MM.1S (cell line): Measurements from ENCODE around the gene DGAT2.

Experiments used
- DNase-seq: peaks from one replicate; pipeline ENCODE4 v3.0.0-alpha.2; 2015
- H2AFZ ChIP-seq: fragments of 300-600 bp; sonication (generic); 2 replicates; pipeline ENCODE4 v1.6.0; 2016; ENCODE audit warnings: antibody characterized with exemption, low read length
- H3F3A ChIP-seq: fragments of 300-600 bp; sonication (generic); 2 replicates; pipeline ENCODE4 v1.6.1; 2016; ENCODE audit warnings: mild to moderate bottlenecking, antibody characterized with exemption, low read length, moderate library complexity, mixed read lengths; ENCODE audit not compliant: insufficient read depth
- H3K27ac ChIP-seq: fragments of 300-600 bp; sonication (generic); 2 replicates; pipeline ENCODE4 v1.5.1; 2016; ENCODE audit warnings: mild to moderate bottlenecking, low read length
- H3K27me3 ChIP-seq: fragments of 300-600 bp; sonication (generic); replicated peaks from 2 replicates; pipeline ENCODE4 v1.6.0; 2016; ENCODE audit warnings: low read length; ENCODE audit not compliant: insufficient read depth
- H3K36me3 ChIP-seq: fragments of 300-600 bp; sonication (generic); replicated peaks from 2 replicates; pipeline ENCODE4 v1.6.1; 2016; ENCODE audit warnings: mild to moderate bottlenecking, low read length, mixed read lengths; ENCODE audit not compliant: insufficient read depth
- H3K4me1 ChIP-seq: fragments of 300-600 bp; sonication (generic); 2 replicates; pipeline ENCODE4 v1.6.1; 2016; ENCODE audit warnings: low read length, mixed read lengths
- H3K4me2 ChIP-seq: fragments of 300-600 bp; sonication (generic); 2 replicates; pipeline ENCODE4 v1.6.0; 2016; ENCODE audit warnings: low read depth, low read length
- H3K4me3 ChIP-seq: fragments of 300-600 bp; sonication (generic); 2 replicates; pipeline ENCODE4 v1.5.1; 2016; ENCODE audit warnings: low read length, mixed read lengths
- H3K79me2 ChIP-seq: fragments of 300-600 bp; sonication (generic); 2 replicates; pipeline ENCODE4 v1.6.1; 2016; ENCODE audit warnings: mixed run types, low read length, mixed read lengths
- H3K9ac ChIP-seq: fragments of 300-600 bp; sonication (generic); 2 replicates; pipeline ENCODE4 v1.6.1; 2016; ENCODE audit warnings: low read length, mixed read lengths
- H3K9me2 ChIP-seq: fragments of 300-600 bp; sonication (generic); replicated peaks from 2 replicates; pipeline ENCODE4 v1.6.1; 2016; ENCODE audit warnings: mild to moderate bottlenecking, low read length, mixed read lengths; ENCODE audit not compliant: insufficient read depth
- H3K9me3 ChIP-seq: fragments of 300-600 bp; sonication (generic); replicated peaks from 2 replicates; pipeline ENCODE4 v1.6.1; 2016; ENCODE audit warnings: mild to moderate bottlenecking, low read length, mixed read lengths; ENCODE audit not compliant: insufficient read depth
- H4K20me1 ChIP-seq: fragments of 300-600 bp; sonication (generic); 2 replicates; pipeline ENCODE4 v1.6.1; 2016; ENCODE audit warnings: mild to moderate bottlenecking, low read length, moderate library complexity, mixed read lengths; ENCODE audit not compliant: insufficient read depth
- EZH2 ChIP-seq: fragments of 300-600 bp; sonication (generic); optimal IDR thresholded peaks from 2 replicates; pipeline ENCODE3; 2017; ENCODE audit warnings: low read depth, mild to moderate bottlenecking, antibody characterized with exemption, low read length, mixed read lengths
- EZH2phosphoT487 ChIP-seq: fragments of 300-600 bp; sonication (generic); IDR thresholded peaks from 2 replicates; pipeline ENCODE4 v1.6.1; 2018; ENCODE audit warnings: antibody characterized with exemption, low read length
- TF ChIP-seq, protein P1 (sequence below): fragments of 300-600 bp; sonication (generic); IDR thresholded peaks from 2 replicates; pipeline ENCODE4 v1.5.1; 2016; ENCODE audit warnings: antibody characterized with exemption, low read length, mixed read lengths

Gene DGAT2

DNA sequence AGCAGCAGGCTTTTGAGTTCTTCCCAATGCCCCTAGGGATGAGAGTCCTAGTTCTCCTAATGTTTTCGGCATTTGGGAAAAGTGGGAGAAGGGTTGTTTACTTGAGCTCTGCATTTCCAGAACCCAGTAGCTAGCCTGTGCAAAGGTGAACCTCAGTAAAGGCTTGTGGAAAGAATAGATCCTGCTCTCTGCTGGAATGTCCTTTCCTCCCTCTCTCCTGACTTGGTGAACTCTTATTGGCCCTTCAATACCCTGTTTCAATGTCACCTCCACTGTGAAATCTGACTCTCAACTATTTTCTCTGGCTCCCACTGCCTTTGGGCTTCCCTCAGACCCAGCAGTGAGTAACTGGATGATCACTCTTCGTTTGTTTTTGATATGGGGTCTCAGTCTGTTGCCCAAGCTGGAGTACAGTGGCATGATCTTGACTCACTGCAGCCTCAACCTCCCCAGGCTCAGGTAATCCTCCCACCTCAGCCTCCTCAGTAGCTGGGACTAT lies 44.0 kb downstream of the DGAT2 start:
- H4K20me1 ChIP-seq, result 0 out of 2 replicates have a peak, but pooled peaks cover 6% of the 10 kb centered on the region
- no peak for DNase-seq
- TF ChIP-seq EZH2, result no peak
- TF ChIP-seq, protein P1, sequence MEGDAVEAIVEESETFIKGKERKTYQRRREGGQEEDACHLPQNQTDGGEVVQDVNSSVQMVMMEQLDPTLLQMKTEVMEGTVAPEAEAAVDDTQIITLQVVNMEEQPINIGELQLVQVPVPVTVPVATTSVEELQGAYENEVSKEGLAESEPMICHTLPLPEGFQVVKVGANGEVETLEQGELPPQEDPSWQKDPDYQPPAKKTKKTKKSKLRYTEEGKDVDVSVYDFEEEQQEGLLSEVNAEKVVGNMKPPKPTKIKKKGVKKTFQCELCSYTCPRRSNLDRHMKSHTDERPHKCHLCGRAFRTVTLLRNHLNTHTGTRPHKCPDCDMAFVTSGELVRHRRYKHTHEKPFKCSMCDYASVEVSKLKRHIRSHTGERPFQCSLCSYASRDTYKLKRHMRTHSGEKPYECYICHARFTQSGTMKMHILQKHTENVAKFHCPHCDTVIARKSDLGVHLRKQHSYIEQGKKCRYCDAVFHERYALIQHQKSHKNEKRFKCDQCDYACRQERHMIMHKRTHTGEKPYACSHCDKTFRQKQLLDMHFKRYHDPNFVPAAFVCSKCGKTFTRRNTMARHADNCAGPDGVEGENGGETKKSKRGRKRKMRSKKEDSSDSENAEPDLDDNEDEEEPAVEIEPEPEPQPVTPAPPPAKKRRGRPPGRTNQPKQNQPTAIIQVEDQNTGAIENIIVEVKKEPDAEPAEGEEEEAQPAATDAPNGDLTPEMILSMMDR, result no peak
- no peak for TF ChIP-seq EZH2phosphoT487
- H3K36me3 ChIP-seq, result no peaks in the 10 kb centered on the region
- H3F3A ChIP-seq, result peaks cover 9% of the 10 kb centered on the region; the same call in 1 of the 2 replicates
- H3K4me2 ChIP-seq, result no peak overlapping the region
- H3K9ac ChIP-seq, result no peak overlapping the region
- no peaks in the 10 kb centered on the region for H3K27me3 ChIP-seq
- H3K4me1 ChIP-seq, result peaks cover 33% of the 10 kb centered on the region
- H3K9me3 ChIP-seq, result no peaks in the 10 kb centered on the region
- no peak overlapping the region for H3K4me3 ChIP-seq
- H2AFZ ChIP-seq, result no peak overlapping the region
- no peaks in the 10 kb centered on the region for H3K9me2 ChIP-seq
- H3K27ac ChIP-seq, result no peak overlapping the region
- H3K79me2 ChIP-seq, result peaks cover 20% of the 10 kb centered on the region

DNA sequence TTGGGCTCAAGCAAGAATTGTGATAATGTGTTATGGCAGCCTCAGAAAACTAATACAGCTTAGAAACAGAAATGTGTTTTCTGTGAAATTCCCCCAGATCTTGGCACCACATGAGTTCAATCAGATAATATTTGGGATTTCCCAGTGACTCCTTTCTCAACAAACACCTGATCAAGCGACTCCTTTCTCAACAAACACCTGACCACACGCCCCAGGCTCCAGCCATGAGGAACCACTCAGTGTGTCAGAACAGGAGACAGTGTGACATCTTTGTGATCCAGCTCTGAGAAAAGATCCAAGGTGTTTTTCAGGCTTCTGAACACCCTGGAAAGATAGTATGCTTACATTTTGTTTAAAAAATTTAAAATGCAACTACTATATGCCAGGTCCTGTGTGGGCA lies 44.5 kb downstream of the DGAT2 start:
- no peak overlapping the region for H3K4me3 ChIP-seq

DNA sequence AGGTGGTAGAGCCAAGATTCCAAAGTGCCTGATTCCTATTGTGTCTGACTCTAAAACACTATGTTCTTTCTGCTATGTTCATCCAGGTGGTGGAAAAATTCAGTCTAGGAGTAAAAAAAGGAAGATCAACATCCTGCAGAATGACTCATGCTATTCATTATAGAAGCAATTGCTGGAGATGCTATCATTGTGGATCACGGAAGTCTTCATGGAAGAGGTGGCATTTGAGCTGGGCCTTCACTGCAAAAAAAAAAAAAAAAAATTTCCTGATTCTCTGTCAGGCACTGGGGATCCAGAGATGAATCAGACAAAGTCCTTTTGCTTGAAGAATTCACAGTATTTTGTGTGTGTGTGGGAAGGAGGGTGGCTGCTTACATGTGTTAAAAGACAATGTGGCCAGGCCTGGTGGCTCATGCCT lies 45.1 kb downstream of the DGAT2 start:
- no peaks in the 10 kb centered on the region for H3K36me3 ChIP-seq
- peaks cover 33% of the 10 kb centered on the region for H3K4me1 ChIP-seq
- no peaks in the 10 kb centered on the region for H3K9me2 ChIP-seq
- no peak overlapping the region for H3K27ac ChIP-seq
- TF ChIP-seq EZH2phosphoT487, result no peak
- TF ChIP-seq, protein P1, result no peak
- no peak for TF ChIP-seq EZH2
- H3K4me2 ChIP-seq, result peak overlapping the region; percentile 67; the same call in 1 of the 2 replicates
- H3K79me2 ChIP-seq, result peaks cover 29% of the 10 kb centered on the region
- peaks cover 9% of the 10 kb centered on the region; the same call in 1 of the 2 replicates for H3F3A ChIP-seq
- no peaks in the 10 kb centered on the region for H3K9me3 ChIP-seq
- no peak overlapping the region for H3K9ac ChIP-seq
- no peak overlapping the region for H2AFZ ChIP-seq
- 0 out of 2 replicates have a peak, but pooled peaks cover 6% of the 10 kb centered on the region for H4K20me1 ChIP-seq
- H3K27me3 ChIP-seq, result no peaks in the 10 kb centered on the region
- no peak for DNase-seq
- H3K4me3 ChIP-seq, result no peak overlapping the region

More for the DNA sequence above, 44.5 kb downstream of the DGAT2 start:
- H3K9ac ChIP-seq, result no peak overlapping the region
- no peak overlapping the region for H3K27ac ChIP-seq
- H3K79me2 ChIP-seq, result peaks cover 24% of the 10 kb centered on the region
- no peak for DNase-seq
- peaks cover 33% of the 10 kb centered on the region for H3K4me1 ChIP-seq
- no peaks in the 10 kb centered on the region for H3K9me2 ChIP-seq
- no peaks in the 10 kb centered on the region for H3K9me3 ChIP-seq
- no peak overlapping the region for H2AFZ ChIP-seq
- H3F3A ChIP-seq, result peaks cover 9% of the 10 kb centered on the region; the same call in 1 of the 2 replicates
- no peak overlapping the region for H3K4me2 ChIP-seq
- H3K36me3 ChIP-seq, result no peaks in the 10 kb centered on the region
- TF ChIP-seq, protein P1, result no peak
- TF ChIP-seq EZH2phosphoT487 (no peak), EZH2 (no peak)
- H4K20me1 ChIP-seq, result 0 out of 2 replicates have a peak, but pooled peaks cover 6% of the 10 kb centered on the region
- no peaks in the 10 kb centered on the region for H3K27me3 ChIP-seq
